VCaP (cell line): ENCODE data around the gene CBX2.

ENCODE experiments used
- H3K27ac ChIP-seq: fragments of 450-650 bp; 2 replicates; pipeline ENCODE4 v1.5.1; 2017
- CTCF ChIP-seq: fragments of 450-650 bp; conservative IDR thresholded peaks from 2 replicates; pipeline ENCODE4 v1.5.1; 2017; ENCODE audit warnings: mild to moderate bottlenecking, moderate library complexity

Gene CBX2

GRCh38 chr17:79835470-79835899 is 57.5 kb downstream of the CBX2 start:
- H3K27ac ChIP-seq = peak overlapping the region; percentile 86

GRCh38 chr17:79835953-79836509 is 58.1 kb downstream of the CBX2 start:
- TF ChIP-seq CTCF = no peak
- peak overlapping the region; percentile 86 for H3K27ac ChIP-seq

More at GRCh38 chr17:79835470-79835899, 57.5 kb downstream of the CBX2 start:
- TF ChIP-seq CTCF = no peak

- TF ChIP-seq CTCF = no peak
- H3K27ac ChIP-seq = peak overlapping the region; percentile 86
Measured at GRCh38 chr17:79836510-79836971, 58.6 kb downstream of the CBX2 start.

GRCh38 chr17:79836972-79837887 is 59.3 kb downstream of the CBX2 start:
- peak; percentile 49 for TF ChIP-seq CTCF
- H3K27ac ChIP-seq = peak overlapping the region; percentile 86
